MM.1S (cell line): Measurements from ENCODE around the gene BRD1.

ENCODE experiments used
- DNase-seq: peaks from one replicate; pipeline ENCODE4 v3.0.0-alpha.2; 2015
- H2AFZ ChIP-seq: fragments of 300-600 bp; sonication (generic); 2 replicates; pipeline ENCODE4 v1.6.0; 2016; ENCODE audit warnings: antibody characterized with exemption, low read length
- H3F3A ChIP-seq: fragments of 300-600 bp; sonication (generic); 2 replicates; pipeline ENCODE4 v1.6.1; 2016; ENCODE audit warnings: mild to moderate bottlenecking, antibody characterized with exemption, low read length, moderate library complexity, mixed read lengths; ENCODE audit not compliant: insufficient read depth
- H3K27ac ChIP-seq: fragments of 300-600 bp; sonication (generic); 2 replicates; pipeline ENCODE4 v1.5.1; 2016; ENCODE audit warnings: mild to moderate bottlenecking, low read length
- H3K27me3 ChIP-seq: fragments of 300-600 bp; sonication (generic); replicated peaks from 2 replicates; pipeline ENCODE4 v1.6.0; 2016; ENCODE audit warnings: low read length; ENCODE audit not compliant: insufficient read depth
- H3K36me3 ChIP-seq: fragments of 300-600 bp; sonication (generic); replicated peaks from 2 replicates; pipeline ENCODE4 v1.6.1; 2016; ENCODE audit warnings: mild to moderate bottlenecking, low read length, mixed read lengths; ENCODE audit not compliant: insufficient read depth
- H3K4me1 ChIP-seq: fragments of 300-600 bp; sonication (generic); 2 replicates; pipeline ENCODE4 v1.6.1; 2016; ENCODE audit warnings: low read length, mixed read lengths
- H3K4me2 ChIP-seq: fragments of 300-600 bp; sonication (generic); 2 replicates; pipeline ENCODE4 v1.6.0; 2016; ENCODE audit warnings: low read depth, low read length
- H3K4me3 ChIP-seq: fragments of 300-600 bp; sonication (generic); 2 replicates; pipeline ENCODE4 v1.5.1; 2016; ENCODE audit warnings: low read length, mixed read lengths
- H3K79me2 ChIP-seq: fragments of 300-600 bp; sonication (generic); 2 replicates; pipeline ENCODE4 v1.6.1; 2016; ENCODE audit warnings: mixed run types, low read length, mixed read lengths
- H3K9ac ChIP-seq: fragments of 300-600 bp; sonication (generic); 2 replicates; pipeline ENCODE4 v1.6.1; 2016; ENCODE audit warnings: low read length, mixed read lengths
- H3K9me2 ChIP-seq: fragments of 300-600 bp; sonication (generic); replicated peaks from 2 replicates; pipeline ENCODE4 v1.6.1; 2016; ENCODE audit warnings: mild to moderate bottlenecking, low read length, mixed read lengths; ENCODE audit not compliant: insufficient read depth
- H3K9me3 ChIP-seq: fragments of 300-600 bp; sonication (generic); replicated peaks from 2 replicates; pipeline ENCODE4 v1.6.1; 2016; ENCODE audit warnings: mild to moderate bottlenecking, low read length, mixed read lengths; ENCODE audit not compliant: insufficient read depth
- H4K20me1 ChIP-seq: fragments of 300-600 bp; sonication (generic); 2 replicates; pipeline ENCODE4 v1.6.1; 2016; ENCODE audit warnings: mild to moderate bottlenecking, low read length, moderate library complexity, mixed read lengths; ENCODE audit not compliant: insufficient read depth
- CTCF ChIP-seq: fragments of 300-600 bp; sonication (generic); IDR thresholded peaks from 2 replicates; pipeline ENCODE4 v1.5.1; 2016; ENCODE audit warnings: antibody characterized with exemption, low read length, mixed read lengths
- EZH2 ChIP-seq: fragments of 300-600 bp; sonication (generic); optimal IDR thresholded peaks from 2 replicates; pipeline ENCODE3; 2017; ENCODE audit warnings: low read depth, mild to moderate bottlenecking, antibody characterized with exemption, low read length, mixed read lengths
- EZH2phosphoT487 ChIP-seq: fragments of 300-600 bp; sonication (generic); IDR thresholded peaks from 2 replicates; pipeline ENCODE4 v1.6.1; 2018; ENCODE audit warnings: antibody characterized with exemption, low read length

BRD1 gene

GRCh38 chr22:49795521-49795920 lies 32.2 kb downstream of the BRD1 start:
- Histone ChIP-seq H3K79me2 (peaks cover 90% of the 10 kb centered on the region), H4K20me1 (peaks cover 9% of the 10 kb centered on the region), H2AFZ (no peak overlapping the region), H3K27ac (no peak overlapping the region), H3K9me2 (no peaks in the 10 kb centered on the region), H3K9me3 (no peaks in the 10 kb centered on the region), H3K9ac (no peak overlapping the region), H3F3A (no peaks in the 10 kb centered on the region), H3K4me2 (no peak overlapping the region), H3K4me3 (no peak overlapping the region), H3K4me1 (no peaks in the 10 kb centered on the region), H3K27me3 (no peaks in the 10 kb centered on the region), H3K36me3 (peaks cover 19% of the 10 kb centered on the region)
- DNase-seq: no peak
- TF ChIP-seq CTCF: no peak
- no peak for TF ChIP-seq EZH2phosphoT487
- no peak for TF ChIP-seq EZH2

DNA sequence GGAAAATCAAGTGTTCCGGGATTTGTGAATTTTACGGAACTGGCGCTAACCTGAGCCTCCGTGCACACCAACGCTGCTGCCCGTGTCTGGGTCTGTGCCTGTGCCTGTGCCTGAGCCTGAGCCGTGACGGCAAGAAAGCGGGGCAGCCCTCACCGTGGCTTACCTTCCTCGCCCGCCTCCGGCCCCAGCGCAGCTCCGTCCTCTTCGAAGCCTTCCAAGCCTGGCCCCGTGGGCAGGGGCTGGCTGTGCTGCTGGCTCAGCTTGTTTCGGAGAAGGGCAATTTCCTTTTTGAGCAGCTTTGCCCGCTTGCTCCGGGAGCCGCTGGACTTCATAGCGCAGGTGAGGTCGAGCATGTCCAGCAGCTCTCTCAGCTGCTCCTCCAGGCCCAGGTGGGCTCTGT lies 33.8 kb downstream of the BRD1 start:
- no peaks in the 10 kb centered on the region for H3F3A ChIP-seq
- H4K20me1 ChIP-seq: peaks cover 9% of the 10 kb centered on the region
- H3K9ac ChIP-seq: no peak overlapping the region
- no peaks in the 10 kb centered on the region for H3K9me3 ChIP-seq
- H3K4me1 ChIP-seq: no peaks in the 10 kb centered on the region
- H3K79me2 ChIP-seq: peaks cover 90% of the 10 kb centered on the region
- peaks cover 19% of the 10 kb centered on the region for H3K36me3 ChIP-seq
- no peak for DNase-seq
- H2AFZ ChIP-seq: no peak overlapping the region
- H3K27ac ChIP-seq: no peak overlapping the region
- TF ChIP-seq EZH2phosphoT487: no peak
- TF ChIP-seq EZH2: no peak
- no peak for TF ChIP-seq CTCF
- no peak overlapping the region for H3K4me3 ChIP-seq
- no peaks in the 10 kb centered on the region for H3K27me3 ChIP-seq
- no peak overlapping the region for H3K4me2 ChIP-seq
- H3K9me2 ChIP-seq: no peaks in the 10 kb centered on the region

DNA sequence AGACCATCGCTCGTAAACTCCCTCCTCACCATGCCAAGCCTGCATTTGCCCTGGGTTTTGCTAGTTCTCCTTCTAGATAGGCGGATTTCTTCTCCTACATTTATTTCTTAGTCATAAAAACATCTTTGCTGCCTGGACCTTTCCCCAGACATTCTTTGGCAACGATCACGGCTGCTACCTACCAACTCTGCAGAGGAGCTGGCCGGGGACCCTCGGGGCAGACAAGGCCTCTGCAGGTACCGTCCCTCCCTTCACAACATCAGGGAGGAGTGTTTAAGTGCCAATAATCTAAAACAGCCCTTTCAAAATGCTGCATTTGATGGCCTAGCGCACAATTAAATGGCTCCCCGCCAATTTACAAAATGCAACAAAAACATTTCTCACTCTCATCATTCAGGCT lies 34.4 kb downstream of the BRD1 start:
- DNase-seq: no peak
- Histone ChIP-seq H3K9me3 (no peaks in the 10 kb centered on the region), H3K9me2 (no peaks in the 10 kb centered on the region), H3K27me3 (no peaks in the 10 kb centered on the region), H3K4me3 (no peak overlapping the region), H3K4me2 (no peak overlapping the region), H3K9ac (no peak overlapping the region), H3K4me1 (no peaks in the 10 kb centered on the region), H3K79me2 (peaks cover 90% of the 10 kb centered on the region), H3K36me3 (peaks cover 14% of the 10 kb centered on the region), H3K27ac (no peak overlapping the region), H2AFZ (no peak overlapping the region), H3F3A (no peaks in the 10 kb centered on the region), H4K20me1 (peaks cover 9% of the 10 kb centered on the region)
- TF ChIP-seq EZH2phosphoT487 (no peak), EZH2 (no peak)

DNA sequence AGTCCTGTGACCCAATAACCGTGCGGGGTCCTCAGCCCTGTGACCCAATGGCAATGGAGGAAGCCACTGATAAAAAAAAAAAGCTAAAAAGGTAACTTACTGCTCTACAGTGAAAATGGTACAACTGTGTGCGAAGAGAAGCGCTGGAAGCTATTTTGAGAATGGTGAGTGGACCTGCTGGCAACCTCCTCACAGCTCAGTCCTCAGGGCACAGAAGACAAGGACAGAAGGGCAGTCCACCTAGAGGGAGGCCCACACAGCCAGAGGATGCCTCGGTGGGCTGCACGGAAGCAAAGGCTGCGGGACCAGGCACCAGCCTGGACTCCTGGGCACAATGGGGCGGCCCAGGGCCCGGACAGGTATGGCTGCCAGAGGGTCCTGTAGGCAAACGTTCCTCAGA lies 35.6 kb downstream of the BRD1 start:
- TF ChIP-seq CTCF (no peak), EZH2 (no peak), EZH2phosphoT487 (no peak)
- Histone ChIP-seq H3K36me3 (peaks cover 5% of the 10 kb centered on the region), H3K9me2 (no peaks in the 10 kb centered on the region), H3K27me3 (no peaks in the 10 kb centered on the region), H3K4me1 (no peaks in the 10 kb centered on the region), H2AFZ (no peak overlapping the region), H3K27ac (no peak overlapping the region), H3K4me2 (no peak overlapping the region), H3K4me3 (no peak overlapping the region), H4K20me1 (peaks cover 9% of the 10 kb centered on the region), H3K79me2 (peaks cover 88% of the 10 kb centered on the region), H3F3A (no peaks in the 10 kb centered on the region), H3K9ac (no peak overlapping the region), H3K9me3 (no peaks in the 10 kb centered on the region)
- DNase-seq: no peak
